Spleen (tissue), 11 donors: Measurements from ENCODE around the gene IRF2. TPM values are rescaled to one million over a fixed set of nuclear protein-coding genes. Genes with fewer than 3 reads are reported as not detected.

Experiments used
- DNase-seq: peaks from one replicate; pipeline ENCODE4 v3.0.0-alpha.2; 2020
- H3K27ac ChIP-seq, 8 donors: fragments of 200-600 bp; sonication (generic) in 7 of 8; 1 replicate in 4 of 8; 2 replicates in 4 of 8; pipeline versions ENCODE4 v1.5.0 to v1.8.0; 2016 to 2021; ENCODE audit warnings: inconsistent platforms in 4 of 8, mild to moderate bottlenecking in 4 of 8, moderate library complexity in 1 of 8
- H3K27me3 ChIP-seq, 7 donors: fragments of 200-600 bp; sonication (generic) in 6 of 7; replicated peaks in 1 of 7; 1 replicate in 4 of 7; 2 replicates in 3 of 7; pipeline versions ENCODE4 v1.5.0 to v1.8.0; 2016 to 2021; ENCODE audit warnings: inconsistent platforms in 3 of 7, mild to moderate bottlenecking in 1 of 7
- H3K36me3 ChIP-seq, 6 donors: fragments of 200-600 bp; sonication (generic) in 5 of 6; 1 replicate in 4 of 6; 2 replicates in 2 of 6; pipeline versions ENCODE4 v1.5.0 to v1.8.0; 2016 to 2021; ENCODE audit warnings: inconsistent platforms in 2 of 6
- H3K4me1 ChIP-seq, 6 donors: fragments of 200-600 bp; sonication (generic) in 5 of 6; 1 replicate in 3 of 6; 2 replicates in 3 of 6; pipeline versions ENCODE4 v1.5.0 to v1.8.0; 2016 to 2021; ENCODE audit warnings: inconsistent platforms in 3 of 6
- H3K4me3 ChIP-seq, 8 donors: fragments of 200-600 bp; sonication (generic) in 7 of 8; 1 replicate in 4 of 8; 2 replicates in 4 of 8; pipeline versions ENCODE4 v1.5.0 to v1.8.0; 2016 to 2021; ENCODE audit warnings: inconsistent platforms in 4 of 8, mild to moderate bottlenecking in 4 of 8, moderate library complexity in 2 of 8
- H3K9me3 ChIP-seq, 8 donors: fragments of 200-600 bp; sonication (generic) in 7 of 8; 1 replicate in 4 of 8; 2 replicates in 4 of 8; pipeline versions ENCODE4 v1.5.0 to v1.8.0; 2016 to 2021; ENCODE audit warnings: inconsistent platforms in 4 of 8
- CTCF ChIP-seq, 11 experiments: fragments of 200-600 bp in 7 of 11; fragments of 450-650 bp in 4 of 11; sonication (generic) in 4 of 11; IDR thresholded peaks in 8 of 11; conservative IDR thresholded peaks in 3 of 11; 1 replicate in 7 of 11; 2 replicates in 4 of 11; pipeline versions ENCODE4 v1.4.0 to v1.8.0; 2016 to 2021; ENCODE audit warnings: antibody characterized with exemption in 11 of 11, inconsistent platforms in 4 of 11, mild to moderate bottlenecking in 1 of 11
- POLR2A ChIP-seq, 3 donors: fragments of 450-650 bp; IDR thresholded peaks; one replicate each; pipeline ENCODE4 v1.5.1; 2017; ENCODE audit warnings: antibody characterized with exemption in 3 of 3, mild to moderate bottlenecking in 1 of 3
- POLR2AphosphoS5 ChIP-seq, 3 donors: sonication (generic); formaldehyde crosslinking; IDR thresholded peaks; one replicate each; pipeline ENCODE4 v1.5.1; 2017; ENCODE audit warnings: antibody characterized with exemption in 3 of 3
- WGBS, 5 donors: extraction: QIAGEN DNeasy Blood & Tissue Kit in 3 of 5; methylation state at CpG; one replicate each; pipeline versions ENCODE4 v1.1.5 to v1.1.7; 2013 to 2018; 5-methylcytosine and 5-hydroxymethylcytosine counted together
- intact Hi-C: fragments of 100-400 bp; cut with DNase I; formaldehyde crosslinking; loops from one replicate; pipeline ENCODE4 v1.15.0; 2023; ENCODE audit warnings: low total_unique reads
- polyA plus RNA-seq, 3 donors: library from polyadenylated mRNA; stranded (reverse); fragments of 200-250 nt; gene quantifications; one replicate each; pipeline ENCODE4 v1.2.1, GENCODE V29; 2013
- total RNA-seq, 7 donors: library from RNA; depleted of rRNA in 3 of 7; stranded (reverse); fragments of >200 nt in 3 of 7; fragmentation: NEBNext Ultra II Directional in 4 of 7; extraction: Animal tissue kit (Norgen Biotek cat#: 25700) in 4 of 7; gene quantifications; one replicate each; pipeline versions ENCODE4 v1.1.0 to v1.2.1, GENCODE V29; 2016 to 2021
- donor health status: healthy with polysubstance abuse.
- donor health status: DM: no; HTN: no; CAD: no; lungs with moderate emphysema.
- donor health status: DM: no; HTN: no; CAD: no.
- donor health status: Bipolar disorder and iron deficiency.
- donor health status: healthy.
- donor health status: DM: no; HTN: no; CAD: no.
- donor health status: DM: yes; HTN: yes; CAD: no.

The IRF2 gene
- total and polyA plus RNA-seq, 10 donors: 27.1 to 101 (median 87.2) TPM

DNA sequence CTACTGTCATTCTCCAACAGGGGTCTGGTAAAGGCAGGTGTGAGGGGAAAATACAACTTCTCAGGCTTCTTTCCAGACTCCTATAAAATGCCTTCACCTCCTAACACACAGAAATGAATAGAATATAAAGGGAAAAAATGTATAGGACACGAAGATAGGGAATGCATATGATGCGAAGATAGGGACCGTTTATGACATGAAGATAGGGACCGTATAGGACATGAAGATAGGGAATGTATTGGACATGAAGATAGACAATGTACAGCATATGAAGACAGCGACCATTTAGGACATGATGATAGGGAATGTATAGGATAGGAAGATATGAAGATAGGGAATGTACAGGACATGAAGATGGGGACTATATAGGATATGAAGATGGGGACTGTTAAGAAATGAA lies 10.5 kb downstream of the IRF2 start:
- no peaks in the 10 kb centered on the region for H3K27me3 ChIP-seq
- peaks cover 25 to 99% (median 69%) of the 10 kb centered on the region in 6 donors for H3K4me1 ChIP-seq
- no peak for TF ChIP-seq CTCF (IDR thresholded peaks at IDR 0.05 in 8 of 11, conservative IDR thresholded peaks at IDR 0.05 in 3 of 11)
- no peak for TF ChIP-seq POLR2AphosphoS5 (IDR thresholded peaks at IDR 0.05)
- no peak for TF ChIP-seq POLR2A (IDR thresholded peaks at IDR 0.05)
- WGBS, 5 donors: 96 to 98% (median 97%) methylated on average over 5 of the region's 5 CpGs
- no peak overlapping the region for H3K4me3 ChIP-seq
- H3K27ac ChIP-seq: no peak overlapping the region
- intact Hi-C loops: no loop called here
- no peaks in the 10 kb centered on the region for H3K9me3 ChIP-seq
- H3K36me3 ChIP-seq: peaks cover 0 to 32% (median 0%) of the 10 kb centered on the region in 6 donors
- DNase-seq: no peak

DNA sequence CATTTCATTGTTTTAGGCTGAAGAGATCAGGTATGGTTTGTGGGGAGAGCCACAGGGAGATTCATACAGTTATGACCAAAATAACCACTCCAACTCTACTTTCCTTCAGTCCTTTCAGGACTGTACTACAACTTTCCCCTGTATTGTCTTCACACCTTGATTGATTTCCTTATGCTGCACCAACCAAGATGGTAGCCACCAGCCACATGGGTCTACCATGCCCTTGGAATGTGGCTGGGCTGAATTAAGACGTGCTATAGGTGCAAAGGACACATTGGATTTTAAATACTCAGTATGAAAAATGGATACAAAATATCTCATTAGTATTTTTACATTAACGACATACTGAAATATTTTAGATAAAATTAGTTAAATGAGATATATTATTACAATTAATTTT lies 11.2 kb downstream of the IRF2 start:
- Histone ChIP-seq H3K4me3 (no peak overlapping the region), H3K36me3 (peaks cover 0 to 27% (median 0%) of the 10 kb centered on the region in 6 donors), H3K4me1 (peaks cover 31 to 99% (median 70%) of the 10 kb centered on the region in 6 donors), H3K27ac (peak overlapping the region in 3 of 8 donors; percentile 5 to 65 (median 59)), H3K27me3 (no peaks in the 10 kb centered on the region), H3K9me3 (no peaks in the 10 kb centered on the region)
- intact Hi-C loops: no loop called here
- no peak for DNase-seq
- TF ChIP-seq POLR2A (IDR thresholded peaks at IDR 0.05) (no peak), POLR2AphosphoS5 (IDR thresholded peaks at IDR 0.05) (no peak), CTCF (IDR thresholded peaks at IDR 0.05 in 8 of 11, conservative IDR thresholded peaks at IDR 0.05 in 3 of 11) (no peak)
- 97 to 99% (median 98%) methylated on average over 2 of the region's 2 CpGs for WGBS, 5 donors

GRCh38 chr4:184462724-184463123 lies 11.6 kb downstream of the IRF2 start:
- Histone ChIP-seq H3K4me1 (peaks cover 33 to 99% (median 70%) of the 10 kb centered on the region in 6 donors), H3K27me3 (no peaks in the 10 kb centered on the region), H3K27ac (peak overlapping the region in 5 of 8 donors; percentile 5 to 65 (median 39)), H3K4me3 (no peak overlapping the region), H3K9me3 (no peaks in the 10 kb centered on the region), H3K36me3 (peaks cover 0 to 28% (median 0%) of the 10 kb centered on the region in 6 donors)
- no peak for DNase-seq
- intact Hi-C loops: no loop called here
- TF ChIP-seq POLR2AphosphoS5 (IDR thresholded peaks at IDR 0.05): no peak
- TF ChIP-seq CTCF (IDR thresholded peaks at IDR 0.05 in 8 of 11, conservative IDR thresholded peaks at IDR 0.05 in 3 of 11): no peak
- TF ChIP-seq POLR2A (IDR thresholded peaks at IDR 0.05): no peak
- 87 to 98% (median 93%) methylated on average over 2 of the region's 2 CpGs for WGBS, 5 donors

- TF ChIP-seq POLR2AphosphoS5 (IDR thresholded peaks at IDR 0.05) (peak in 1 of 3 donors; percentile 18), CTCF (IDR thresholded peaks at IDR 0.05 in 8 of 11, conservative IDR thresholded peaks at IDR 0.05 in 3 of 11) (no peak)
- intact Hi-C loops: no loop called here
- no peak for DNase-seq
- H3K27me3 ChIP-seq: no peaks in the 10 kb centered on the region
- H3K9me3 ChIP-seq: no peaks in the 10 kb centered on the region
- WGBS, 5 donors: 73 to 85% (median 77%) methylated on average over 7 of the region's 7 CpGs
- H3K27ac ChIP-seq: peak overlapping the region in 7 of 8 donors; percentile 6 to 65 (median 39)
- no peak overlapping the region for H3K4me3 ChIP-seq
- H3K4me1 ChIP-seq: peaks cover 37 to 99% (median 70%) of the 10 kb centered on the region in 6 donors
- peaks cover 0 to 34% (median 2%) of the 10 kb centered on the region in 6 donors for H3K36me3 ChIP-seq
Measured at GRCh38 chr4:184461711-184462441, 12.5 kb downstream of the IRF2 start.
